A549 treated with AZD9567 at 1 μM for 4 hours (cell line): Measurements from ENCODE around the gene MARCHF2. TPM values are rescaled to one million over a fixed set of nuclear protein-coding genes. Genes with fewer than 3 reads are reported as not detected.

Experiments
- total RNA-seq: library from RNA; stranded (reverse); fragments of 200-300 nt; extraction: Qiagen RNA extraction; gene quantifications from 5 replicates; pipeline ENCODE4 v1.2.3, GENCODE V29; 2022; ENCODE audit not compliant: insufficient read depth

Gene MARCHF2
- total RNA-seq = 11.7 to 22.2 TPM (median 20.8 TPM) in 5 replicates

GRCh38 chr19:8412783-8413628, at the start of gene MARCHF2:
MARCHF2 (plus strand) TSS chr19:8413305; CDS start chr19:8421841, 8,536 bp downstream.

GRCh38 chr19:8363803-8364771, 49.0 kb upstream of the MARCHF2 start, which contains the start of gene ANGPTL4:
ANGPTL4 (plus strand) TSS chr19:8364155; CDS start chr19:8364322, 167 bp downstream.

DNA sequence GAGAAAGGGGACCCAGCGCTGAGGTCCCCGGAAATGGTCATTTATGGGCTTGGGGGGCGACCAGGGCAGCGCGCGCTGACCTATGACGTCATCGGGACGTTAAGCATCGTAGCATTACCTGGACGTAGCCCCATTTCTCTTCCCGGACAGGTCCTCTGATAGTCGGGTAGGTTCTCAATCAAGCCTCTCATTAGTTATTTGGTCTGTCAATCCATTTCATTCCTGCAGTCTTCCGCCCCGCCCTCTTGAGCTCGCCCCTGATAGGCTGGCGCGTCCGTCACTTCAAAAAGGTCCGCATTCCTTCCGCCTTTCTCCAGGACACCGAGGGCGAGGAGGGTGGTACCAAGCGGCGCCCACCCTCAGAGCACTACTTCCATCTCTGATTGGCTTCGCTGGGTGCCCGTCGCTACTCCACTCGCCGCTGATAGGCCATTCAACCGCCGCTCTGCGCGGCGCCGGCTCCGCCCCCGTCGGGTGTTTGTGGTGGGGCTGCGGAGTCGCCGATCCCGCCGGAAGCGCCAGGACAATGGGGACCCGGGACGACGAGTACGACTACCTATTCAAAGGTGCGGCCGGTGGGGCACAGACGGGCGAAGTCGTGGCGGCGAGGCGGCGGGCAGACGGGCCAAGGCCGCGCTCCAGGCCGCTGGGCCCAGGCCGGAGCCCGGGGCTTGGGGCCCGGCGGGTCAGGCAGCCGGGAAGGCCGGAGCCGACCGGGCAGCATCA, 23.1 kb upstream of the MARCHF2 start, which contains the start of gene RAB11B:
RAB11B (plus strand) TSS at position 470 of the 726 bp plus-strand sequence; CDS start at position 527, 57 bp downstream.

DNA sequence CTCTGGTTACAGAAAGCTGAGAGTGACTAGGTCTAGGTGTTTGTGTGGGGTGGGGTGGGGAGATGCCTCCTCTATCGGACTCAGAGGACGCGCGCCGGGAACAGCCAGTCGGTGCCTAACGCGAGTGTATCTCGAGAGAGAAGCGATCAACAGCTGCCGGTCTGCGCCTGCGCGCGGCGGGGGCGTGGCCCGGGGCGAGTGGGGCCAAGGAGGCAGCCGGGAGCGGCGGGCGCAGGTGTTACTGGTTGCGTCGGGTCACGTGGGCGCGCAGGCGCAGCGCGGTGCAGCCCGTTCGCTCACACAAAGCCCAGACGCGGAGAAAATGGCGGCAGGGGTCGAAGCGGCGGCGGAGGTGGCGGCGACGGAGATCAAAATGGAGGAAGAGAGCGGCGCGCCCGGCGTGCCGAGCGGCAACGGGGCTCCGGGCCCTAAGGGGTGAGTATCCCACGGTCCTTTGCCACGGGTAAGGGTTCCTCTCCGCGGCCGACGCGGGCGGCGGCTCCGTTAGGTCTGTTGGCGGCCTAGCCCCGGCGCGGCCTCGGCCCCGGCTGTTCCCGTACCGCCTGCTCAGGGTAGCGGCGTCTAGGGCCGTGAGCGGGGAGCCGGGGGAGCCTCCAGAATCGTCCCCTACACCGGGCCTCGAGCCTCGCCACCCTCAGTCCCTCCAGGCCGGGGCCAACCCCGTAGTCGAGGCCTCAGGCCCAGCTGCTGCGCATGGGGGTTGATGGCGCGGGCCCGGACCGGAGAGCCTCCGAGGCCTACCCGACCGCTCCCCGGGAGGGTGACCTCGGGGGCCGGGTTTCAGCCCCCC, 31.8 kb downstream of the MARCHF2 start, which contains the start of gene HNRNPM:
HNRNPM (plus strand) TSS at position 299 of the 811 bp plus-strand sequence; CDS start at position 323, 24 bp downstream.

Other genes starting within 250 kb of the MARCHF2 start
- 3.2 to 8.0 TPM (median 3.4 TPM) in 5 replicates for gene CERS4, start 203.9 kb upstream of the MARCHF2 start, total RNA-seq
- 73.5 to 106 TPM (median 98.3 TPM) in 5 replicates for gene CD320, start 104.9 kb upstream of the MARCHF2 start, total RNA-seq
- gene NDUFA7, start 91.9 kb upstream of the MARCHF2 start, total RNA-seq = 24.8 to 95.6 TPM (median 93.0 TPM) in 5 replicates
- gene RPS28, start 91.8 kb upstream of the MARCHF2 start, total RNA-seq = 307 to 974 TPM (median 895 TPM) in 5 replicates
- 5.6 to 6.6 TPM (median 5.9 TPM) in 5 replicates for gene KANK3, start 70.0 kb upstream of the MARCHF2 start, total RNA-seq
- 492 to 643 TPM (median 599 TPM) in 5 replicates for gene ANGPTL4, start 49.1 kb upstream of the MARCHF2 start, total RNA-seq
- 88.3 to 99.9 TPM (median 96.1 TPM) in 5 replicates for gene RAB11B, start 22.9 kb upstream of the MARCHF2 start, total RNA-seq
- gene HNRNPM, start 31.7 kb downstream of the MARCHF2 start, total RNA-seq = 215 to 262 TPM (median 231 TPM) in 5 replicates
- 0.16 to 0.19 TPM (median 0.16 TPM) in 4 of 5 replicates, not detected in the other for gene PRAM1, start 89.3 kb downstream of the MARCHF2 start, total RNA-seq
- gene ZNF414, start 100.9 kb downstream of the MARCHF2 start, total RNA-seq = 15.6 to 18.2 TPM (median 16.8 TPM) in 5 replicates
- 0.21 to 0.42 TPM (median 0.33 TPM) in 4 of 5 replicates, not detected in the other for gene MYO1F, start 164.1 kb downstream of the MARCHF2 start, total RNA-seq
- gene ADAMTS10, start 197.4 kb downstream of the MARCHF2 start, total RNA-seq = 9.9 to 14.7 TPM (median 13.2 TPM) in 5 replicates
- gene NFILZ, start 217.3 kb downstream of the MARCHF2 start, total RNA-seq = not detected in 5 replicates